NCI-H2029 (cell line): ENCODE data around the gene PSMC1.

Experiments used
- DNase-seq: peaks from one replicate; lab custom pipeline; 2025; lab: John Stamatoyannopoulos, UW

The PSMC1 gene

GRCh38 chr14:90302529-90303303 is 46.4 kb downstream of the PSMC1 start:
- no peak for DNase-seq

DNA sequence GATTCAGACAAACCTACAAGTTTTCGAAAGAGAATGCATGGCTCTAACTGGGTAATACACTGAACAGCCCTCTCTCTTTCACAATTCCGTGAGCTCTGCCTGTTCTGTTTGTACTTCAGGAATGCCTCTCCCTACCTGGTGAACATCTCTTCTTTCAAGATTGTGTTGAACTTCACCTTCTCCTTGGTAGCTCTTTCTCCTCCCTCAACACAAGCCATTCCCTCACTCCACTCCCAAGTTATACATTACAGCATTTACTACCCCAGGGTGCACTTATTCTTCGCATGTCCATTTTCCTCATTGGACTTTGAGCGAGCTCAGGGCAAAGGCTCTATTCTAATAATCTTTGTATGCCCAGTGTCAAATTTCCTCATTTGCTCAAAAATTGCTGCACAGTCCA is 47.1 kb downstream of the PSMC1 start:
- DNase-seq: no peak

GRCh38 chr14:90304502-90304901 is 48.1 kb downstream of the PSMC1 start:
- no peak for DNase-seq

- DNase-seq: no peak
Measured at GRCh38 chr14:90305176-90305601, 48.8 kb downstream of the PSMC1 start.

DNA sequence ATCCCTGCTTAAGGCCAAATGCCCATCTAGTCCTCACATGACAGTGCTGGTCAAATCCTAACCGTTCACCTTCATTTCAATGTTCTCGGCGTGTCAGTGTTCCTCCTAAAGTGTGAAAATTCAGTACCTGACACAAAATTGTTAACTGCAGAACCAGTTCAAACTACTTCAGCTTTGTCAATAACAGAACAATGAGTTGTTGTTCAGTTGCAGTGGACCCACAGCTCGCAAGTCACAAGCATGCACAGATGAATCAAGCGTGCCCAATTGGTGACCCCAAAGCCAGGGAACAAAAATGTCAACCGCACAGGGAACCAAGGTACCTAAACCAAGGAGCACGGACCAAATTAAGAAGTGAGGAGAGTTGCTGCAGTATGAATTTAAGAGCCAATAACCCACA is 52.2 kb downstream of the PSMC1 start:
- no peak for DNase-seq

- DNase-seq: no peak
Measured at GRCh38 chr14:90317286-90317685, 60.9 kb downstream of the PSMC1 start.

DNA sequence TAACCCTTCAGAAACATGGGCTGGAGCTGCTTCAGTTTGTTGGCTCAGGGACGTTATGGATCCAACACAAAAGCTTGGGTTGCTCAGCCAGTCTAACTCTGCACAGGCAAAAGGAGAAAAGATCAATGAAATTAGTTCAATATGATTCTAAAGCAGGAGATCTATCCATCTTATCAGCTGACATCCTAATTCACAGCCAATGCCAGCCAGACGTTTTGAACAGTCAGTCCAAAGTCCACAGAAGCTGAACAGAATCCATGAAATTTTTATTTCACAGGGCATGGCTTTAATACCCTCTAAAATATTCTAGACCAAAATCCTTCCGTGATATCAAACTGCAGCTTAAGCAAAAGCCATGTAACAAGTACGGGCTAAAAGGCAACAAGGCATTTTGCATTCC is 61.7 kb downstream of the PSMC1 start:
- DNase-seq: no peak

GRCh38 chr14:90319173-90319572 is 62.8 kb downstream of the PSMC1 start:
- no peak for DNase-seq

DNA sequence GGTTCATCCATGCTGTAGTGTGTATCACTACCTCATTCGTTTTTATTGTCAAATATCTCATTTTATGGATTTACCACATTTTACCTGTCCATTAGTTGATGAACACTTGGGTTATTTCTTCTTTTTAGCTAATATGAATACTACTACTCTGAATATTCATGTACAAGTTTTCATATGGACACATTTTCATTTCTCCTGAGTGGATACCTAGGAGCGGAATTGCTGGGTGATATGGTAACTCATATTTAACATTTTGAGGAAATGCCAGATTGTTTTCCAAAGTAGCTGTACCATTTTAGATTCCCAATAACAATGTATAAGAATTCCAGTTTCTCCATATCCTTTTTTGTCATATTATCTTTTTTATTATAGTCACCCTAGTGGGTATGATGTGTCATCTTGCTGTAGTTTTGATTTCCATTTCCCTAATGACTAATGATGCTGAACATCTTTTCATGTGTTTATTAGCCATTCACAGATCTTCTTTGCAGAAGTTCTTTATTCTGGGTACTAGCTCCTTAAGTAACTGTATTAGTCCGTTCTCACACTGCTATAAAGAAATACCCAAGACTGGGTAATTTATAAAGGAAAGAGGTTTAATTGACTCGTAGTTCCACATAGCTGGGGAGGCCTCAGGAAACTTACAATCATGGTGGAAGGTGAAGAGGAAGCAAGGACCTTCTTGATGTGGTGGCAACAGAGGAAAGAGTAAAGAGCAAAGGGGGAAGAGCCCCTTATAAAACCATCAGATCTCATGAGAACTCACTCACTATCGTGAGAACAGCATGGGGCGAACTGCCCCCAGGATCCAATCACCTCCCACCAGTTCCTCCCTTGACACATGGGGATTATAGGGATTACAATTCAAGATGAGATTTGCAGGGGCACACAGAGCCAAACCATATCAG is 63.5 kb downstream of the PSMC1 start:
- DNase-seq: no peak

GRCh38 chr14:90321891-90322290 is 65.5 kb downstream of the PSMC1 start:
- no peak for DNase-seq
